NCI-H345 treated with DMSO at 0.1 percent for 48 hours (cell line): ENCODE data around the gene EIF3K.

Source experiments
- DNase-seq: peaks from one replicate; lab custom pipeline; 2025; ENCODE audit not compliant: unreplicated experiment; lab: John Stamatoyannopoulos, UW

EIF3K gene

GRCh38 chr19:38665219-38665931, 46.4 kb downstream of the EIF3K start:
- no peak for DNase-seq

DNA sequence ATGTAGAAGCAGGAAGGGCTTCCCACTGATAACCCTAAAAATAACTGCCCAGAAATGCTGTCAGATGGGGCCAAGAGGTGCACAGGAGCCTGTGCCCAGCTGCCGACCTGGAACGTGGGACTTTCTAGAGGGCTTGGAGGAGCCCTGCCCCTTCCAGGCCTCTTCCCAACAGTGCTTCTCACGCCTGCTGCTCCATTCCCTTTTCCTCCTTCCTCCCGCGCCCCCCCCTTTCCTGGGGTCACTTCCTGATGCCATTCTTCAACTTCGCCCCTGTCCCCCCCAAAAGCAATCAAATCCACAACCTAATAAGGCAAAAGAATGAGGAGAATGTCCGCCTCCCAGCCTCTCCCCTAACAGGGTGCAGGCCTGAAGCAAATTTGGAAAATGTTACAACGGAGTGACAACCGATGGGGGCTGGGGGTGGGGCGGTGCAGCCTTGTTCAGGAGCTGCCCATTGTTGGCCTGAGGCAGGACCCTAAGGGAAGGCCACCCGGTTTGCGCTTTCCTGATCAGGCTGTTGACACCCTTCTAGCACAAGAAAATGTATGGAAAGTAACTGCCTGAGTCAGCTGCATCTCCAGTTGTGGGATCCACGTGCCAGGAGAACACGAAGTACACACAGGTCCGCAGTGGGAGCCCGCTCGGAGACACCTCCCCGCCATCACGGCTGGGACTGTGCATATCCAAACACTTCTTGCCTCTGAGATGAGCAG, 47.1 kb downstream of the EIF3K start:
- no peak for DNase-seq

GRCh38 chr19:38666663-38667511, 47.9 kb downstream of the EIF3K start:
- DNase-seq, result no peak

DNA sequence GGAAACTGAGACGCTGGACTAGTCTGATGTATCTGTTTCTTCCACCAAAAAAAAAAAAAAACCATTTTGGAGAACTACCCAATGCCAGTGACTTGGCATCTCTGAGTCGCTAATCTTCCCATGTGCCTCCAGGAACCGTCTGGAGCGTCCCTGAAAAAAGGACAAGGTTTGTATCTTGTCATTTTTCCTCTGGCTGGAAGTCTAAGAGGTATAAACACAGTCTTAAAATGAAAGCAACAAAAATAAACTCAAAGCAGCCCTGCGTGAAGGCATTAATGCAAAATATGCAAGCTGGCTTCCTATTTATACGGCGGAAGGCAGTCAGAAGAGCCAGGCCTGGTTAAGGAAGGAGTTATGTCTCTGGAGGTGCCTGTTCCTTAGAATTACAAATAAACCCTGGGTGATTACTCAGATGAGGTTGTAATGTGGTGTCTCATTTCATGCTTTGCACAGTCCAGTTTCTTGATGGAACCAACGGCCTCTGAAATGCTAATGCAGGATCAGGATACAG, 48.7 kb downstream of the EIF3K start:
- no peak for DNase-seq

DNA sequence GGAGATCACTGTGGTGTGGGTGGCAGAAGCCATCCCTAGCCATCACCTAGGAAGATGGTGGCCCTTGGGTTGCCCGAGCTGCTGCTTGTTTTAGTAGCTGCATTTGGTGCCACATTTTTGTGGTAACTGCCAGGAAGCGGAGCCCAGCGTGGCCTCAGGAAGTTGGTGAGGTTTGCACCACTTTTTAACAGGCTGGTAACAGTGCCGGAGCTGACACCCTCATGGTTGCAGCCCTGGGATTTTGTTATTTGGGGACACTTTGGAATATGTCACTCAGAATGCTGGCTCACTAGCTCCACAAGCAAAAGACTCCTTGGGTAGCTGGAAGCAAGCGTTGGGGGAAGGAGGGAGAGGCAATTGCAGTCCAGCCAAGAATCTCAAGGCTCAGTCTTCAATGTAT, 50.6 kb downstream of the EIF3K start:
- DNase-seq, result no peak

DNA sequence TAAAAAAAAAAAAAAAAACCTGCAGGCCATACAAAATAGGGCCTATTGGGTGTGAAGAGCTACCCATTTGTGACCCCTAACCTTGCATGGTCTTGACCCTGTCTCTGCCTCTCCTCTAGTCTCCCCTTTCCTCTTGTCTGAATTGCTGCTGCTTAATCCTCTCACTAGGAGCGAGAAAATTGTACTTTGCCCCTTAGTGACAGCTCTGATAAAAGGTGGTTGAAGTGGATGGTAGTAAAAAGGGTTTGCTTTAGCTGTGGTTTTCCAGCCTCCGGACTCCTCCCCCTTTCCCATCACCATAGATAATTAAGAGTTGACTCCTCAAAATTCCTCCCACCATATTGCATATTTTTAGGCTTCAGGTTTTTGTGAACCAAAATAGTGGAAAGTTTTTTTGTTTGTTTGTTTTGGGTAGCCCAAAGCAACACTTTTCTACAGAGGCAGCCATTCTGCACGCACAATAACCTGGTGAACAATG, 52.0 kb downstream of the EIF3K start:
- no peak for DNase-seq

DNA sequence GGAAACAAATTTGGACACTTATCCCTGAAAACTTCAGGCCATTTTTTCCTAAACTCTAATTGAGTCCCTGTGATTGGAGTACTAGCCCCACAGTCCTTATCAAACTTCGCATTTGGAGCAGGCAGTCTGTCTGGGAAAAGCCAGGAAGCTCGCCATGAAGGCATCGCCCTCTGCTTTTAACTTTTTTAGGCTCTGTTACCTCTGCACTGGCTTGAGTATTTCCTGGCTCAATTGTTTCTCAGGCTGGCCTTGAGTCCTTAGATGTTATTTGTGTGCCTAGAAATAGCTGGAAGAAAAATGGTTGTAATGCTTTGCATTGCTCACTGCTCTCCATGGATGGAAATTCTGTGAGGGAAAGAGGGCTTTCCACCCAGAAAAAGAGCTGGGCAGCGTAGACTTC, 52.7 kb downstream of the EIF3K start:
- no peak for DNase-seq

DNA sequence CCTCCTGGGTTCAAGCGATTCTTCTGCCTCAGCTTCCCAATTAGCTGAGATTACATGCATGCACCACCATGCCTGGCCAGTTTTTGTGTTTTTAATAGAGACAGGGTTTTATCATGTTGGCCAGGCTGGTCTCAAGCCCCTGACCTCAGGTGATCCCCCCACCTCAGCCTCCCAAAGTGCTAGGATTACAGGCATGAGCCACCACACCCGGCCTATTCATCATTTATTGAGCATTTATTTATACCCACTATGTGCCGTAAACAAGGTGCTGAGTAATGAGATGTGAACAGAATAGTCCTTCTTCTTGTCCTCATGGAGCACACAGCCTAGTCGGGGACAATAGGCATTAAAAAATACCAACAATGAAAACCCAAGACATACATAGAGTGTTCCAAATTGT, 54.0 kb downstream of the EIF3K start:
- no peak for DNase-seq

DNA sequence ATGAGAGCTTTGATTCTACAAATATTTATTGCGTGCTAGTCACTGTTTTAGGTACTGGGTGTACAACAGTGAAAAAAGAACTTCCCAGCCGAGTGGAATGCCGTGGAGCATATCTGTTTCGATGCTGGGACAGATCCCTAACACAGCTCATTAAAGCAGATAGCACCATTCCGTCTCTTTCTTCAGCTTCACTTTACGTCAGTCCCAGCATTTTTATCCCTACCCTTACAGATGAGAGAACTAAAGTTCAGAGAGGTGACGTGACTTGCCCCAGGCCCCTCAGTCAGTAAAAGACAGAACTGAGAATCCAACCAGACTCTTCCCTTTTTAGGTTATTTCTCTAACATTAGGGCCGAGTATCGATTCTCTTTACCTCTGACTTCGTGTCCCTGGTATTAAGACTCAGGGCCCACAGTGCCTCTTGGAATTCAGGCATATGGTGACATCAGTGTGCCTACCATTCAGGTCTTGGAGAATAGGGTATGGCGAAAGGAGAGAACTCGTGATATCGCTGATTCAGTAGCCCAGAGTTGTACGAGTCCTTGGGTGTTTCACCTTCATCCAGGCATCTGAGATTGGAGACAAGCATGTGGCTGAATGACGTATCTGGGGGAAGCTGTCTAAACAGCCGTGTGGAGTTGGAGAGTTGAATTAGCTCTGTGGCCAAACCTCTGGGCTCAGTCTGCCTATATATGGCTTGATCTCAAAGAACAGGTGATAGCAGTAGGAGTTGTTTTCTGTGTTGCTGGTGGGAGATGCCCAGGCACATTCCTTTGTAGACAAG, 55.6 kb downstream of the EIF3K start:
- no peak for DNase-seq

DNA sequence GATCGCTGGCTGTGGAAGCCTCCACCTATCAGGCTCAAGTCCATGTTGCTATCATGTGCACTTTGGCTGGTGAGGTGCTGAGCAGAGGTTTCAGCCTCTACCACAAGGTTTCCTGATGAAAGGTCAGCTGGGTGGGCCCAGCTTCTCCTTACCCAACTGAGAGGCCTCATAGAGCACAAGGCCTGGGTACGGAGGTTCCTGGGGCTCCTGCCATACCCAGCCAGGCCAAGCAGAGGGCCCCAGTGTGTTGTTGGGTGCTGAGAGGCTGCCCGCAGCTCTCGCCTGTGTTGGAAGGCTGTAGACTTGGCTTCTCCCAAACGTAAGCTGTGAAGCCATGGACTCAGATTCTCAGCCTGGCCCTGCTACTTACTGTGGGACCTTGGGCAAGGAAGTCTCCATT, 56.6 kb downstream of the EIF3K start:
- DNase-seq, result no peak

DNA sequence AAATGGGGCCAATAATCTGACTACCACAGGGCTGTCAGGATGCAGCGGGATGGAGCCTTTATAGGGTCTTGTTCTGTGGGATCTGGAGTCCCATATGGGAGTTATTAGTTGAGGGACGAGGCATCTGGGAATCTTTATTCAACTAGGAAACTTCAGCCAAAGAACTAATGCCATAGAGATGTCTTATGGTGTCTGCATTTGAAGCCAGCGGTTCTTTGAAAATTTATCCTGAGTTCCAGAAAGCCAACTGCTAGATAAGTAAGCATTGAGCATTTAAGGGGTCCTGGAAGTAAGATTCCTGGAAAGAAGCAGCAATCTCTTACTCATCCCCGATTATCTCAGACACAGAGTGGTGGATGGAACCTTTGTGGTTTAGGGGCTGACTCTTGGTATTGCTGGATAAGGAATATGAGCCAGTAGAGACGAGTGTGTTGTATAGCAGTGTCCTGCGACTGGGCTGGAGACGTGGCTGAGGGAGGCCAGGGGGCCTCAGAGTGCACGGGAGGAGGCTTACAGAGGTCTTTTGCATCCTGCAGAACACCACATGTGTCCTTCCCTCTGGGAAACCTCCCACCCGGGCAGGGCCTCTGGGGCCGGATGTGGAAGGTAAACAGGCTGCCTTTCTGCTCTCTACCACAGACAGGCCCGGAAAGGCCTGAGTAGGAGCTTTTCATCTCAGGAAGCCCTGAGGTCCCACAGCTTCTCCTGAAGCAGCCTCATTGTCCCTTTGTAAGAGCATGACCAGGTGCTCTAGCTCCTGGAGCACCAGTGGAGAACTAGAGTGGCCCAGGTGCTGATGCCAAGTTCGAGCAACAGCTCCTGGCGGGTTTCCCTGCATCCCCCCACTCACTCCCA, 57.3 kb downstream of the EIF3K start:
- no peak for DNase-seq

DNA sequence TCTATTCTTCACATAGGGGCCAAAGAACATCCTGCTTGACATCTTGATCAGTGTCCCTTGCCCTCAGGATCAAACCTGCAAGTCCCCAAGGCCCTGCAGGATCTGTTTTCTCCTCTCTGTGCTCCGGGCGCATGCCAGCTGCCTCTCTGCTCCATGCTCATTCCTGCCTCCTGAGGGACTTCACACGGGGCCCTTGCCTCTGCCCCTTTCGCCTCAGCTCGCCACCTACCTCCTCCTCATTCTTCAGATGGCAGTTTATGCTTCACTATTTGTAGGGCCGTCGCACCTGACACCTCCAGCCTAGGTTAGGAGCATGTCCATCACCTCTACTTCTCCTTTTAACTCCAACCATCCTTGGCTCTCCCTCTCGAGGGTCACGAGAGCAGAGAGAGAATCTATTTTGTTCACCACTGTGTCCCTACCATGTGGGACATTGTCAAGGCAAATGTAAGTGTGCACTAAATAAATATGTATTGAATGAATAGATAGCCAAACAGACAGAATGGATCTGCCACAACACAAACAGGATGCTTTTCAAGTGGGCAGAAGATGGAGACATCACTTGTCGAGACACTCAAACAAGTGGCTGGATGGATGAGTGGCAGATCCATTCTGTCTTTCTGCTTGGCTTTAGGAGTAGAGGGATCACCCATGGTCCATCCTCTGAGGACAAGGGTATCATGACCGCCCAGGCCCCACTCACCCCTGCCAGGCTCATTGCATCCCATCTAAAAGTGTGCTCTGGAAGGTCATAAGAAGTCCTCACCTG, 58.1 kb downstream of the EIF3K start:
- no peak for DNase-seq

DNA sequence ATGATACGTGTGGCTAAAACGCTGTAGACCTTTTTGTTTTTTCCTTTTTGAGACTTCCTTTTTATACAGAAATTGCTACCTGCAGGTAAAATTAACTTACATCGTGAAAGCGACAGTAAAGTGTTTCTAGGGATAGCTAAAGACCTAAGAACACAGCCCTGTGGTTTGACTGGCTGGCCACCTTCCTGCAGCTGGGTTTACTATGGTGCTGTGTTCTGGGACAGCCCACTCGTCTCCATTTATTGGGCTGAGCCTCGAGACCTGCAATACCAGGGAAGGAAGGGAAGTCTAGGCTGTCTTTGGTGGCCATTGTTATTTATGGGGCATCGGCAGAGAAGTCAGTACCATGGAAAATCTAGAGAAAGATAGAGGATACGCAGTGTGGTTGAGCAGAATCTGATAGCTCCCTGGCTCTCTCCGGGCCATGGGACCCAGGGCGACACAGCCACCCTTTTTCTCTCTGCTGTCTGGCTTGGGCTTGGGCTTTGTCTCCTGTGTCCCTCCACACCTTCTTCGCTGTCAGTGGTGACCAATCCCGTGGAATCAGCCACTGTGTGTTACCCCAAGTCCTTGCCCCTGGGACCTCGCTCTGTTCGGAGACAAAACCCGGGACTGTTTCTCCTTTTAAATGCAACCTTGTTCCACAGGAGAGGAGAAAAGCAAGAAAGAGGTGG, 59.4 kb downstream of the EIF3K start:
- no peak for DNase-seq

DNA sequence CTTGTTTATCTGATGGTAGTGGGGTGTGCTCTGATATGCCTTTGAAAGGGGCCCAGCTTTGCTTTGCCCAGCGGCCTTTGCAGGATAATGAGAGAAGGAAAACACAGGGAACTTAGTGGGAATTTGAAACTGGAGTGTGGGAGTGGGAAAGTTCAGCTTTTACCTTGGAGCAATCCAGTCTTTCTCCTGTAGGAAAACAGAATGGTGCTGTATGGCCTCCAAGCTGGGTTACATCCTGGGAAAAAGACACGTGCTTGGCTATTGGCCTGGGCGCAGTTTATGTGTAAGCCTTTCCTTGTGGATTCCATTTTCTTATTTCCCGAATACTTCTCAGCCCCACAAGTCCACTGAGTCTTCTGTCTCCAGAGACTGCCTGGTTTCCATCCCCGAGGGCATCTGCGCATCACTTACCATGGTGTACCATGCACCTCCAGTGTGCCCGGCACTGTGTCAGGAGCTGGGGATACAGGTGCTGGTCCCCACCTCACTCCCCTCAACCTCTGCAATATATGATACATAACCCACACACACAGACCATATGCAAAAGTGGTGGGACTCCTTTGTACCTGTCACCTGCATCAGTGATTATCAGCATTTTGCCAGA, 60.0 kb downstream of the EIF3K start:
- DNase-seq, result no peak

- no peak for DNase-seq
Measured at GRCh38 chr19:38679839-38680238, 60.9 kb downstream of the EIF3K start.

GRCh38 chr19:38682195-38682867, 63.3 kb downstream of the EIF3K start:
- DNase-seq, result no peak

DNA sequence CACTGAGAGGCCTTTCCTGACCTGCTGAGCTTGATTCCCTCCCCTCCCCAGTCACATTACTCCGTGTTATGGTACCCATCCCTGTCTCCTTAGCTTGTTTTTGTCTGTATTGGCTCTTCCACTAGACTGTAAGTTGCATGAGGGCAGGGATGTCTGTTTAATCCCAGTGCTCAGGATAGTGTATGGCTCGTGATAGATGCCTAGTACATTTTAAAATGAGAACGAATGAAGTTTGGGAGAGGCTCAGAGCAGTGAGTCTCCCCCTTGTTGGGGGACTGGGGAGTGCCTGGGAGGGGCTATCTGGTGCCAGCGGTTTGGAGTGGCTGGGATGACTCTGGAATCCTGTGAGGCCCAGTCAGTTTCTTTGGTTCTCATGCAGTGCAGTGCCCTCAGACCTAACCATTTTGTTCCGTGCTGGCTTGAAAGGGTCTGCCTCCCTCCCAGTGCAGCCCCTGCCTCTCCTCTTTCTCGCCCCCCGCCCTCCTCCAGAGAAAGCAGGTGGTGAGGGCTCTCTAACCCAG, 63.9 kb downstream of the EIF3K start:
- DNase-seq, result no peak
